Upper lobe of right lung (tissue), 1 donor: Measurements from ENCODE around the gene ENPP6. TPM values are rescaled to one million over a fixed set of nuclear protein-coding genes. Genes with fewer than 3 reads are reported as not detected.

Experiments used
- ATAC-seq: fragments of 200-7000 bp; cut with Tn5 transposase; one replicate; pipeline ENCODE4 v1.9.1; 2020; ENCODE audit warnings: mild to moderate bottlenecking, moderate library complexity
- DNase-seq: peaks from one replicate; pipeline ENCODE4 v3.0.0-alpha.2; 2020
- H3K27ac ChIP-seq: fragments of 200-600 bp; one replicate; pipeline ENCODE4 v1.8.0; 2022
- H3K27me3 ChIP-seq: fragments of 200-600 bp; one replicate; pipeline ENCODE4 v1.8.0; 2022; ENCODE audit warnings: mild to moderate bottlenecking
- H3K36me3 ChIP-seq: fragments of 200-600 bp; one replicate; pipeline ENCODE4 v1.8.0; 2022
- H3K4me1 ChIP-seq: fragments of 200-600 bp; one replicate; pipeline ENCODE4 v1.8.0; 2022
- H3K4me3 ChIP-seq: fragments of 200-600 bp; one replicate; pipeline ENCODE4 v1.8.0; 2022; ENCODE audit warnings: mild to moderate bottlenecking
- H3K9me3 ChIP-seq: fragments of 200-600 bp; one replicate; pipeline ENCODE4 v1.8.0; 2022
- intact Hi-C: fragments of 100-400 bp; cut with DNase I; formaldehyde crosslinking; loops from one replicate; pipeline ENCODE4 v1.11.0; 2022
- total RNA-seq: library from RNA; stranded (reverse); fragmentation: NEBNext Ultra II Directional; extraction: Animal tissue kit (Norgen Biotek cat#: 25700); gene quantifications from one replicate; pipeline ENCODE4 v1.2.1, GENCODE V29; 2021
- TF ChIP-seq, protein P1 (sequence below): fragments of 200-600 bp; IDR thresholded peaks from one replicate; pipeline ENCODE4 v1.8.0; 2022; ENCODE audit warnings: antibody characterized with exemption
- donor health status: DM: no; HTN: yes; CAD: no; lungs with severe emphysema.

ENPP6 gene
- total RNA-seq, 1 donor from 2014 or later: 0.12 TPM

GRCh38 chr4:184193556-184194525 lies 23.8 kb downstream of the ENPP6 start:
- DNase-seq (no peak), ATAC-seq (no peak)
- Histone ChIP-seq H3K27me3 (no peaks in the 10 kb centered on the region), H3K4me1 (no peaks in the 10 kb centered on the region), H3K36me3 (no peaks in the 10 kb centered on the region), H3K4me3 (no peak overlapping the region), H3K27ac (no peak overlapping the region), H3K9me3 (no peaks in the 10 kb centered on the region)
- TF ChIP-seq, protein P1, sequence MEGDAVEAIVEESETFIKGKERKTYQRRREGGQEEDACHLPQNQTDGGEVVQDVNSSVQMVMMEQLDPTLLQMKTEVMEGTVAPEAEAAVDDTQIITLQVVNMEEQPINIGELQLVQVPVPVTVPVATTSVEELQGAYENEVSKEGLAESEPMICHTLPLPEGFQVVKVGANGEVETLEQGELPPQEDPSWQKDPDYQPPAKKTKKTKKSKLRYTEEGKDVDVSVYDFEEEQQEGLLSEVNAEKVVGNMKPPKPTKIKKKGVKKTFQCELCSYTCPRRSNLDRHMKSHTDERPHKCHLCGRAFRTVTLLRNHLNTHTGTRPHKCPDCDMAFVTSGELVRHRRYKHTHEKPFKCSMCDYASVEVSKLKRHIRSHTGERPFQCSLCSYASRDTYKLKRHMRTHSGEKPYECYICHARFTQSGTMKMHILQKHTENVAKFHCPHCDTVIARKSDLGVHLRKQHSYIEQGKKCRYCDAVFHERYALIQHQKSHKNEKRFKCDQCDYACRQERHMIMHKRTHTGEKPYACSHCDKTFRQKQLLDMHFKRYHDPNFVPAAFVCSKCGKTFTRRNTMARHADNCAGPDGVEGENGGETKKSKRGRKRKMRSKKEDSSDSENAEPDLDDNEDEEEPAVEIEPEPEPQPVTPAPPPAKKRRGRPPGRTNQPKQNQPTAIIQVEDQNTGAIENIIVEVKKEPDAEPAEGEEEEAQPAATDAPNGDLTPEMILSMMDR: no peak
- intact Hi-C loops: no loop called here

DNA sequence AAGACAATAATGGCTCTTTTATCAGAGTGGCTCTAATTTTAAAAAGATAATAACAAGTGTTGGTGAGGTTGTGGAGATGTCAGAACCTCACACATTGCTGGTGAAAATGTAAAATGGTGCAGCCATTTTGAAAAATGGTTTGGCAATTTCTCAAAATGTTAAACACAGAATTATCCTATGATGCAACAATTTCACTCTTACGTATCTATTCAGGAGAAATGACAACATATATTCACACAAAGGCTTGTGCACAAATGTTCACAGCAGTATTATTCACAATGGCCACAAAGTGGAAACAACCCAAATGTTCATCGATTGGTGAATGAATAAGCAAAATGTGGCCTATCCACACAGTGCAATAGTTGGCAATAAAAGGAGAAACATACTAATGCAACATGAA lies 24.7 kb downstream of the ENPP6 start:
- Histone ChIP-seq H3K36me3 (no peaks in the 10 kb centered on the region), H3K9me3 (no peaks in the 10 kb centered on the region), H3K4me3 (no peak overlapping the region), H3K4me1 (no peaks in the 10 kb centered on the region), H3K27me3 (no peaks in the 10 kb centered on the region), H3K27ac (no peak overlapping the region)
- intact Hi-C loops: no loop called here
- ATAC-seq (no peak), DNase-seq (no peak)
- TF ChIP-seq, protein P1: no peak

DNA sequence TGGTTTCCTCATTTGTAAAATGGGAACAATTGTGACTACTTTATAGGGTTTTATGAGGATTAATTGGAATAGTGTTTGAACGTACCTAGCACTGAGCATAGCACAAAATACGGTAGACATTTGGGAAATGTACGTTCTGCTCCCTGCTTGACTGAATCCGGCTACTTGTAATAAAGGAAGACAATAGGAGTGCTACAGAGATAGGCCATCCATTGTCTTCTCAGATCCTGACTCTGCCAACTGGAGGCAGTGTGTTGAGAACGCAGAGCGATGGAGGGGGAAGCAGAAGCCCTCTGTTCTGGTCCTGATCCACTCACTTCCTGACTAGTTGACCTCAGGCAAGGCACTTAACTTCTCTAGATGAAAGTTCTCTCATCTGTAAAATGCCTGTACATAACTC lies 26.4 kb downstream of the ENPP6 start:
- TF ChIP-seq, protein P1: no peak
- Histone ChIP-seq H3K9me3 (no peaks in the 10 kb centered on the region), H3K4me1 (no peaks in the 10 kb centered on the region), H3K27me3 (no peaks in the 10 kb centered on the region), H3K27ac (no peak overlapping the region), H3K4me3 (no peak overlapping the region), H3K36me3 (no peaks in the 10 kb centered on the region)
- ATAC-seq (no peak), DNase-seq (no peak)
- intact Hi-C loops: no loop called here

GRCh38 chr4:184190711-184191110 lies 27.0 kb downstream of the ENPP6 start:
- Histone ChIP-seq H3K27ac (no peak overlapping the region), H3K4me3 (no peak overlapping the region), H3K27me3 (no peaks in the 10 kb centered on the region), H3K9me3 (no peaks in the 10 kb centered on the region), H3K4me1 (no peaks in the 10 kb centered on the region), H3K36me3 (no peaks in the 10 kb centered on the region)
- TF ChIP-seq, protein P1: no peak
- intact Hi-C loops: no loop called here
- ATAC-seq (no peak), DNase-seq (no peak)

DNA sequence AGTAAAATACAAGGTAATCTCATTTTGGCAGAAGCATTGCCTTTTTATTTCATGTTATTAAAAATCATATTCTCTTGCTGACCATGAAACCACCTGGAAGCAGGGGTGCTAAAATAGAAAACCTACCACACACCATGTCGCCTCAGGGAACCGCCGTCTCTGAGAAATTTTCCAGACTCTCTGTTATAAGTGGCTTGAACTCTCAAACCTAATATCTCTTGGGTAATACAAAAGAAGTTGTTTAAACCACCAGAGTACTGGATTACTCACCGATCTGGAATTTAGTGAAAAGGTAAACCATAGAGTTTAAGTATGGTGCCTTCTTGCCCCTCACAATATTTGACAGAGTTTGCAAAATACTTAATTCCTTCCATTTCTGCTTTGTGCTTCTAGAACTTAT lies 27.7 kb downstream of the ENPP6 start:
- Histone ChIP-seq H3K36me3 (no peaks in the 10 kb centered on the region), H3K9me3 (no peaks in the 10 kb centered on the region), H3K4me3 (no peak overlapping the region), H3K4me1 (no peaks in the 10 kb centered on the region), H3K27ac (no peak overlapping the region), H3K27me3 (no peaks in the 10 kb centered on the region)
- DNase-seq: no peak
- intact Hi-C loops: no loop called here
- peak; percentile 51 for ATAC-seq
- TF ChIP-seq, protein P1: no peak
